G401 (cell line): Measurements from ENCODE around the gene GRWD1. TPM values are rescaled to one million over a fixed set of nuclear protein-coding genes. Genes with fewer than 3 reads are reported as not detected.

ENCODE experiments used
- total RNA-seq: library from RNA; depleted of rRNA; stranded (reverse); fragments of >200 nt; shearing (Covaris generic); gene quantifications from 2 replicates; pipeline ENCODE4 v1.2.3, GENCODE V29; 2014; rRNA removed

Gene GRWD1
- total RNA-seq, 1 experiment from 2014 or later = 99.8 TPM

Other genes with a start within 250 kb of the GRWD1 start
- 25.9 and 36.0 TPM in 2 replicates for gene CARD8, start 190.1 kb upstream of the GRWD1 start, total RNA-seq
- gene ZNF114, start 175.9 kb upstream of the GRWD1 start, total RNA-seq = 40.5 and 51.0 TPM in 2 replicates
- 73.8 and 83.8 TPM in 2 replicates for gene EMP3, start 120.4 kb upstream of the GRWD1 start, total RNA-seq
- gene TMEM143, start 82.0 kb upstream of the GRWD1 start, total RNA-seq = 7.4 and 9.8 TPM in 2 replicates
- gene SYNGR4, start 81.6 kb upstream of the GRWD1 start, total RNA-seq = not detected in 2 replicates
- 137 and 145 TPM in 2 replicates for gene KDELR1, start 54.4 kb upstream of the GRWD1 start, total RNA-seq
- gene GRIN2D, start 52.3 kb upstream of the GRWD1 start, total RNA-seq = 5.4 and 6.1 TPM in 2 replicates
- 0.31 TPM in 1 of 2 replicates, not detected in the other for gene KCNJ14, start 9.6 kb downstream of the GRWD1 start, total RNA-seq
- 87.4 and 107 TPM in 2 replicates for gene CYTH2, start 23.4 kb downstream of the GRWD1 start, total RNA-seq
- 8.1 and 12.5 TPM in 2 replicates for gene LMTK3, start 65.9 kb downstream of the GRWD1 start, total RNA-seq
- 0.37 TPM in 1 of 2 replicates, not detected in the other for gene SULT2B1, start 106.2 kb downstream of the GRWD1 start, total RNA-seq
- 0.55 TPM in 1 of 2 replicates, not detected in the other for gene SPACA4, start 160.8 kb downstream of the GRWD1 start, total RNA-seq
- gene FAM83E, start 169.1 kb downstream of the GRWD1 start, total RNA-seq = 0.34 TPM in 1 of 2 replicates, not detected in the other
- 3,072 and 3,826 TPM in 2 replicates for gene RPL18, start 173.2 kb downstream of the GRWD1 start, total RNA-seq
- 16.5 and 45.7 TPM in 2 replicates for gene SPHK2, start 173.5 kb downstream of the GRWD1 start, total RNA-seq
- 25.5 and 40.0 TPM in 2 replicates for gene DBP, start 191.4 kb downstream of the GRWD1 start, total RNA-seq
- 103 TPM in 2 replicates for gene CA11, start 200.2 kb downstream of the GRWD1 start, total RNA-seq
- 1.3 TPM in 1 of 2 replicates, not detected in the other for gene NTN5, start 227.0 kb downstream of the GRWD1 start, total RNA-seq
- gene FUT2, start 250.0 kb downstream of the GRWD1 start, total RNA-seq = not detected in 2 replicates